Neuronal stem cell (in vitro differentiated cells): ENCODE data around the gene SLC9A7.

ENCODE experiments used
- DNase-seq: peaks from one replicate; pipeline ENCODE4 v3.0.0-alpha.2; 2013; ENCODE audit warnings: low spot score
- H2AFZ ChIP-seq: one replicate; pipeline ENCODE4 v1.6.1; 2013; ENCODE audit warnings: mild to moderate bottlenecking, low read length, inconsistent platforms
- H2AK5ac ChIP-seq: 2 replicates; pipeline ENCODE4 v1.6.1; 2013; ENCODE audit warnings: low read depth, mild to moderate bottlenecking, inconsistent platforms, low read length, moderate library complexity, mixed read lengths
- H2BK120ac ChIP-seq: 2 replicates; pipeline ENCODE4 v1.6.1; 2013; ENCODE audit warnings: low read depth, mild to moderate bottlenecking, inconsistent platforms, low read length, moderate library complexity, mixed read lengths
- H2BK12ac ChIP-seq: one replicate; pipeline ENCODE4 v1.6.1; 2013; ENCODE audit warnings: low read length, inconsistent platforms
- H2BK15ac ChIP-seq: 2 replicates; pipeline ENCODE4 v1.6.1; 2013; ENCODE audit warnings: mild to moderate bottlenecking, low read length, inconsistent platforms, mixed read lengths
- H2BK5ac ChIP-seq: one replicate; pipeline ENCODE4 v1.6.1; 2013; ENCODE audit warnings: inconsistent platforms, mild to moderate bottlenecking, low read length, moderate library complexity
- H3K14ac ChIP-seq: one replicate; pipeline ENCODE4 v1.6.1; 2013; ENCODE audit warnings: low read length, inconsistent platforms
- H3K18ac ChIP-seq: 2 replicates; pipeline ENCODE4 v1.6.1; 2013; ENCODE audit warnings: low read length, inconsistent platforms
- H3K23ac ChIP-seq: 2 replicates; pipeline ENCODE4 v1.6.1; 2013; ENCODE audit warnings: low read depth, mild to moderate bottlenecking, mixed read lengths, low read length, inconsistent platforms; ENCODE audit not compliant: poor library complexity
- H3K27ac ChIP-seq: replicated peaks from 3 replicates; pipeline ENCODE4 v1.5.1; 2013; ENCODE audit warnings: low read length, inconsistent platforms
- H3K27me3 ChIP-seq, 3 experiments: 2 replicates each; pipeline ENCODE4 v1.6.1; 2013; ENCODE audit warnings: low read length in 3 of 3, mild to moderate bottlenecking in 2 of 3, inconsistent platforms in 1 of 3, low read depth in 1 of 3, mixed read lengths in 1 of 3, moderate library complexity in 1 of 3; ENCODE audit not compliant: control insufficient read depth in 3 of 3, insufficient read depth in 3 of 3
- H3K36me3 ChIP-seq, 2 donors: replicated peaks in 1 of 2; 2 replicates each; pipeline ENCODE4 v1.6.1; 2013; ENCODE audit warnings: low read length in 2 of 2; ENCODE audit not compliant: control insufficient read depth in 2 of 2, insufficient read depth in 2 of 2
- H3K4ac ChIP-seq: 2 replicates; pipeline ENCODE4 v1.6.1; 2013; ENCODE audit warnings: inconsistent platforms, mild to moderate bottlenecking, low read length, moderate library complexity
- H3K4me1 ChIP-seq, 2 donors: 1 replicate in 1 of 2; 2 replicates in 1 of 2; pipeline ENCODE4 v1.6.1; 2013; ENCODE audit warnings: low read length in 2 of 2, low read depth in 1 of 2; ENCODE audit not compliant: control insufficient read depth in 2 of 2, insufficient read depth in 1 of 2
- H3K4me2 ChIP-seq: one replicate; pipeline ENCODE4 v1.6.1; 2013; ENCODE audit warnings: mild to moderate bottlenecking, low read length, inconsistent platforms; ENCODE audit not compliant: insufficient read depth, poor library complexity, severe bottlenecking
- H3K4me3 ChIP-seq, 2 donors: 2 replicates each; pipeline ENCODE4 v1.5.1; 2013; ENCODE audit warnings: low read length in 2 of 2, mild to moderate bottlenecking in 2 of 2, inconsistent platforms in 1 of 2, moderate library complexity in 1 of 2
- H3K79me1 ChIP-seq: one replicate; pipeline ENCODE4 v1.6.1; 2013; ENCODE audit warnings: low read depth, mild to moderate bottlenecking, inconsistent platforms, low read length, moderate library complexity
- H3K9ac ChIP-seq: one replicate; pipeline ENCODE4 v1.6.1; 2013; ENCODE audit warnings: mild to moderate bottlenecking, low read depth, low read length, inconsistent platforms; ENCODE audit not compliant: poor library complexity
- H3K9me3 ChIP-seq, 2 donors: replicated peaks in 1 of 2; 2 replicates each; pipeline versions ENCODE3 to v1.6.1; 2013; ENCODE audit warnings: low read length in 2 of 2, mild to moderate bottlenecking in 2 of 2, inconsistent platforms in 1 of 2, low read depth in 1 of 2, mixed read lengths in 1 of 2, moderate library complexity in 1 of 2; ENCODE audit not compliant: control insufficient read depth in 2 of 2, insufficient read depth in 1 of 2
- H4K8ac ChIP-seq: one replicate; pipeline ENCODE4 v1.6.1; 2013; ENCODE audit warnings: low read depth, mild to moderate bottlenecking, inconsistent platforms, low read length, moderate library complexity
- H4K91ac ChIP-seq: one replicate; pipeline ENCODE4 v1.6.1; 2013; ENCODE audit warnings: low read length, low read depth, mild to moderate bottlenecking, inconsistent platforms; ENCODE audit not compliant: poor library complexity
- WGBS, 2 donors: extraction: QIAGEN DNeasy Blood & Tissue Kit; methylation state at CpG; one replicate each; pipeline ENCODE4 v1.1.7; 2013; ENCODE audit warnings: missing lambda C conversion rate in 2 of 2, mixed read lengths in 1 of 2; ENCODE audit not compliant: insufficient read length in 2 of 2, insufficient replicate concordance in 1 of 2; ENCODE audit errors: extremely low coverage in 2 of 2; 5-methylcytosine and 5-hydroxymethylcytosine counted together

SLC9A7 gene

GRCh38 chrX:46621572-46621971, 137.3 kb downstream of the SLC9A7 start:
- H2AK5ac ChIP-seq: no peak overlapping the region
- H3K9me3 ChIP-seq: no peaks in the 10 kb centered on the region
- H3K4me1 ChIP-seq: no peaks in the 10 kb centered on the region
- H3K23ac ChIP-seq: no peak overlapping the region
- no CpG with 5 or more reads among the region's 3 CpGs for WGBS, 2 donors
- no peaks in the 10 kb centered on the region for H3K27me3 ChIP-seq
- no peak overlapping the region for H3K4me2 ChIP-seq
- H3K4me3 ChIP-seq: no peak overlapping the region
- no peak overlapping the region for H3K9ac ChIP-seq
- no peak overlapping the region for H2BK15ac ChIP-seq
- H2AFZ ChIP-seq: peak overlapping the region; percentile 23
- DNase-seq: no peak
- H3K14ac ChIP-seq: no peak overlapping the region
- H2BK5ac ChIP-seq: no peak overlapping the region
- no peak overlapping the region for H2BK12ac ChIP-seq
- no peak overlapping the region for H2BK120ac ChIP-seq
- no peak overlapping the region for H3K4ac ChIP-seq
- H3K36me3 ChIP-seq: no peaks in the 10 kb centered on the region
- no peak overlapping the region for H4K8ac ChIP-seq
- no peaks in the 10 kb centered on the region for H3K79me1 ChIP-seq
- H3K27ac ChIP-seq: no peak overlapping the region
- H4K91ac ChIP-seq: no peak overlapping the region
- H3K18ac ChIP-seq: no peak overlapping the region

GRCh38 chrX:46620505-46620904, 138.4 kb downstream of the SLC9A7 start:
- Histone ChIP-seq H3K27ac (no peak overlapping the region), H3K36me3 (no peaks in the 10 kb centered on the region), H2BK15ac (no peak overlapping the region), H3K9ac (no peak overlapping the region), H3K4me3 (no peak overlapping the region), H3K18ac (no peak overlapping the region), H3K23ac (no peak overlapping the region), H4K8ac (no peak overlapping the region), H3K4me1 (no peaks in the 10 kb centered on the region), H3K4ac (no peak overlapping the region), H3K4me2 (no peak overlapping the region), H2BK5ac (no peak overlapping the region), H4K91ac (no peak overlapping the region), H2BK120ac (no peak overlapping the region), H2AFZ (no peak overlapping the region), H3K27me3 (no peaks in the 10 kb centered on the region), H3K14ac (no peak overlapping the region), H3K9me3 (no peaks in the 10 kb centered on the region), H2AK5ac (no peak overlapping the region), H3K79me1 (no peaks in the 10 kb centered on the region), H2BK12ac (no peak overlapping the region)
- no peak for DNase-seq
- WGBS, 2 donors: no CpG with 5 or more reads among the region's 4 CpGs

DNA sequence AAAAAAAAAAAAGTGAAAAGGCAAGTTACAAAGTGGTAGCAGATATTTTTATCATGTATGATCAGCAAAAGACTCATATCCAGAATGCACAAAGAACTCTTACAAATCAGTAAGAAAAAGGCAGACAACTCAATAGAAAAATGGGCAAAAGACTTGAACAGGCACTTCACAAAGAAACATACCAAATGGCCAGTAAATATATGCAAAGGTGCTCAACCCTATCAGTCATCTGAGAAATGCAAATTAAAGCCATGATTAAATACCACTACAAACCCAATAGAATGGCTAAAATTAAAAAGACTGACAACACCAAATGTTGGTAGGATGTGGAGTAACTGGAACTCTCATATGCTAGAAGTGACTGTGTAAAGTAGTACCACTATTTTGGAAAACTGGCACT, 140.0 kb downstream of the SLC9A7 start:
- Histone ChIP-seq H3K27me3 (no peaks in the 10 kb centered on the region), H2AK5ac (no peak overlapping the region), H3K18ac (no peak overlapping the region), H3K4me3 (no peak overlapping the region), H3K9ac (no peak overlapping the region), H3K4me2 (no peak overlapping the region), H3K14ac (no peak overlapping the region), H2BK15ac (no peak overlapping the region), H3K4me1 (no peaks in the 10 kb centered on the region), H4K91ac (no peak overlapping the region), H2BK120ac (no peak overlapping the region), H2AFZ (no peak overlapping the region), H3K36me3 (no peaks in the 10 kb centered on the region), H3K27ac (no peak overlapping the region), H3K79me1 (no peaks in the 10 kb centered on the region), H2BK5ac (no peak overlapping the region), H2BK12ac (no peak overlapping the region), H3K4ac (no peak overlapping the region), H3K23ac (no peak overlapping the region), H4K8ac (no peak overlapping the region), H3K9me3 (no peaks in the 10 kb centered on the region)
- no peak for DNase-seq

DNA sequence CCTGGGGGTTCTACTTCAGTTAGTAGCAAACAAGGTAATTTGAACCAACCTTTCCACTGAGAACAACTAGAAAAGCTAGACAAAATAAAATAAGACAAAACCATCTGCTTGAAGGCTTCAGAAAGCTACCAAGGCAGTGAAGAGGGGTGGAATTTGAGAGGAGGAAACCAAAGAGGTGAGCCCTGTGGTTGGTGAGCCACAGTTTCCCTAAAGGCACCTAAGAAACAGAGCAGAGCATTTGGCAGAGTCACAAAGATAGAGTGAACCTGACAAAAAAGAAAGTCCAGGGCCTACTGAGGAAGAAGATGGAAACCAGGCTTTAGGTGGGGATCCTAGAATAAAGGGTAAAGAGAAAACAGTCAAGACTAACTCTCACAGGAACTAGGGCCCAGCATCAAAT, 141.0 kb downstream of the SLC9A7 start:
- H2BK15ac ChIP-seq: no peak overlapping the region
- no peak overlapping the region for H2AFZ ChIP-seq
- no peak overlapping the region for H3K4me3 ChIP-seq
- H3K23ac ChIP-seq: no peak overlapping the region
- no peak overlapping the region for H3K9ac ChIP-seq
- H3K14ac ChIP-seq: no peak overlapping the region
- DNase-seq: no peak
- no peaks in the 10 kb centered on the region for H3K4me1 ChIP-seq
- H3K36me3 ChIP-seq: no peaks in the 10 kb centered on the region
- H3K27me3 ChIP-seq: no peaks in the 10 kb centered on the region
- H2BK12ac ChIP-seq: no peak overlapping the region
- H3K27ac ChIP-seq: no peak overlapping the region
- no peak overlapping the region for H3K18ac ChIP-seq
- no peak overlapping the region for H3K4ac ChIP-seq
- H3K4me2 ChIP-seq: no peak overlapping the region
- no peak overlapping the region for H2BK5ac ChIP-seq
- no peak overlapping the region for H2AK5ac ChIP-seq
- H4K91ac ChIP-seq: no peak overlapping the region
- no peaks in the 10 kb centered on the region for H3K79me1 ChIP-seq
- H3K9me3 ChIP-seq: no peaks in the 10 kb centered on the region
- H2BK120ac ChIP-seq: no peak overlapping the region
- no peak overlapping the region for H4K8ac ChIP-seq
